Lower leg skin (tissue), 4 donors: ENCODE measurements around the gene PCDHGC4. TPM values are rescaled to one million over a fixed set of nuclear protein-coding genes. Genes with fewer than 3 reads are reported as not detected.

Experiments
- DNase-seq, 2 donors: peaks; one replicate each; pipeline ENCODE4 v3.0.0-alpha.2; 2019; ENCODE audit warnings: low spot score in 2 of 2
- H3K4me3 ChIP-seq: fragments of 200-600 bp; sonication (generic); 2 replicates; pipeline ENCODE4 v1.5.1; 2017; ENCODE audit warnings: mild to moderate bottlenecking, low read depth; ENCODE audit not compliant: poor library complexity, severe bottlenecking
- POLR2A ChIP-seq, 2 donors: fragments of 450-650 bp; IDR thresholded peaks; one replicate each; pipeline ENCODE4 v1.6.1; 2016 to 2017; ENCODE audit warnings: antibody characterized with exemption in 2 of 2, mild to moderate bottlenecking in 1 of 2, moderate library complexity in 1 of 2
- WGBS, 2 donors: methylation state at CpG; one replicate each; pipeline ENCODE4 v1.1.5; 2018; 5-methylcytosine and 5-hydroxymethylcytosine counted together
- intact Hi-C: fragments of 100-400 bp; cut with DNase I; formaldehyde crosslinking; loops from one replicate; pipeline ENCODE4 v1.15.0; 2023; ENCODE audit warnings: low total_unique reads
- total RNA-seq, 4 donors: library from RNA; depleted of rRNA; stranded (reverse); fragments of >200 nt; gene quantifications; one replicate each; pipeline ENCODE4 v1.1.0, GENCODE V29; 2016
- TF ChIP-seq, protein P1 (sequence below), 3 donors: fragments of 450-650 bp; IDR thresholded peaks; one replicate each; pipeline ENCODE4 v1.5.1; 2016; ENCODE audit warnings: antibody characterized with exemption in 3 of 3, mild to moderate bottlenecking in 3 of 3, moderate library complexity in 2 of 3

The PCDHGC4 gene
- total RNA-seq, 4 donors from 2014 or later = 1.2 to 34.5 (median 2.2) TPM

DNA sequence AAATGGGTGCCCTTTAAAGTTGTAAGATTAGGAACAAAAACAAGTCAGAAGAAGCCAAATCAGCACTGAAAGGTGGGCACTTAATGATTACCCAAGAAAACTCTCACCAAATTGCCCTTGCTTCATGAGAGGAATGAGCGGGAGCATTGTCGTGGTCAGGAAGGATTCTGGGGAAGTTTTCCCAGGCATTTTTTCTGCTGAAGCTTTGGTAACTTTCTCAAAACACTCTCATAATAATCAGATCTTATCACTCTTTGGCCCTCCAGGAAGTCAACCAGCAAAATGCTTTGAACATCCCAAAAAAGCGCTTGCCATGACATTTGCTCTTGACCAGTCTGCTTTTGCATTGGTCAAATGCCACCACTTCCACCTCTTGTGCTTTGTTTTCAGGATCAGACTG, 19.5 kb upstream of the PCDHGC4 start:
- TF ChIP-seq, protein P1, sequence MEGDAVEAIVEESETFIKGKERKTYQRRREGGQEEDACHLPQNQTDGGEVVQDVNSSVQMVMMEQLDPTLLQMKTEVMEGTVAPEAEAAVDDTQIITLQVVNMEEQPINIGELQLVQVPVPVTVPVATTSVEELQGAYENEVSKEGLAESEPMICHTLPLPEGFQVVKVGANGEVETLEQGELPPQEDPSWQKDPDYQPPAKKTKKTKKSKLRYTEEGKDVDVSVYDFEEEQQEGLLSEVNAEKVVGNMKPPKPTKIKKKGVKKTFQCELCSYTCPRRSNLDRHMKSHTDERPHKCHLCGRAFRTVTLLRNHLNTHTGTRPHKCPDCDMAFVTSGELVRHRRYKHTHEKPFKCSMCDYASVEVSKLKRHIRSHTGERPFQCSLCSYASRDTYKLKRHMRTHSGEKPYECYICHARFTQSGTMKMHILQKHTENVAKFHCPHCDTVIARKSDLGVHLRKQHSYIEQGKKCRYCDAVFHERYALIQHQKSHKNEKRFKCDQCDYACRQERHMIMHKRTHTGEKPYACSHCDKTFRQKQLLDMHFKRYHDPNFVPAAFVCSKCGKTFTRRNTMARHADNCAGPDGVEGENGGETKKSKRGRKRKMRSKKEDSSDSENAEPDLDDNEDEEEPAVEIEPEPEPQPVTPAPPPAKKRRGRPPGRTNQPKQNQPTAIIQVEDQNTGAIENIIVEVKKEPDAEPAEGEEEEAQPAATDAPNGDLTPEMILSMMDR (IDR thresholded peaks at IDR 0.05) = no peak
- TF ChIP-seq POLR2A (IDR thresholded peaks at IDR 0.05) = no peak
- WGBS, 2 donors = 97% methylated on average over 3 of the region's 3 CpGs
- intact Hi-C loops = no loop called here
- H3K4me3 ChIP-seq = no peak overlapping the region
- no peak for DNase-seq

DNA sequence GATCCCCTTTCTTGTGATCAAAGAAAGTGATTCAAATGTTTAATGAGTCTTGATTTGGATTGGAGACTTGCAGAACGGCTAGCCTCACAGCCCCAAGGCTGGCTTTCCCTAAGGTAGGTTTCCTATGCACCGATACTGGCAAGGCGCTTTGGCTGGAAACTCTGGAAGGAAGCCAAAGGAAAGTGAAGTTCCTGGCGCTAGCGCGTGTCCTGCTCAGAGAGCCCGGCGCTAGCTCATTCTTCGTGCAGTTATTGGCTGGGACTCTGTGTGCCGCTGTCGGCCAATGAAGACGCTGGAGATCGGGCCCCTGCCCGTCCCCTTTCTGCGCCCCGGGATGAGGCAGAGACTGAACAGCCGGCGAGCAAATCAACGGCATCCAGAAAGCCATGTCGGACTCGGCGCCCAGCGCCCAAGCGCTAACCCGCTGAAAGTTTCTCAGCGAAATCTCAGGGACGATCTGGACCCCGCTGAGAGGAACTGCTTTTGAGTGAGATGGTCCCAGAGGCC, 9.2 kb upstream of the PCDHGC4 start, which contains the start of gene PCDHGC3:
Gene PCDHGC3, plus strand, starts transcription at position 342 of the 507 bp plus-strand sequence. Its CDS starts 151 bp downstream, at position 493.
- H3K4me3 ChIP-seq = peak within 1 kb of the TSS; percentile 66
- peak; percentile 92 to 97 for DNase-seq
- WGBS, 2 donors = 0% methylated on average over 28 of the region's 28 CpGs
- intact Hi-C loops = loop anchor here (5.0 kb wide), 1 partner anchor 47 kb away; no protein-coding TSS in a partner anchor
- TF ChIP-seq, protein P1 (IDR thresholded peaks at IDR 0.05) = no peak
- TF ChIP-seq POLR2A (IDR thresholded peaks at IDR 0.05) = no peak

DNA sequence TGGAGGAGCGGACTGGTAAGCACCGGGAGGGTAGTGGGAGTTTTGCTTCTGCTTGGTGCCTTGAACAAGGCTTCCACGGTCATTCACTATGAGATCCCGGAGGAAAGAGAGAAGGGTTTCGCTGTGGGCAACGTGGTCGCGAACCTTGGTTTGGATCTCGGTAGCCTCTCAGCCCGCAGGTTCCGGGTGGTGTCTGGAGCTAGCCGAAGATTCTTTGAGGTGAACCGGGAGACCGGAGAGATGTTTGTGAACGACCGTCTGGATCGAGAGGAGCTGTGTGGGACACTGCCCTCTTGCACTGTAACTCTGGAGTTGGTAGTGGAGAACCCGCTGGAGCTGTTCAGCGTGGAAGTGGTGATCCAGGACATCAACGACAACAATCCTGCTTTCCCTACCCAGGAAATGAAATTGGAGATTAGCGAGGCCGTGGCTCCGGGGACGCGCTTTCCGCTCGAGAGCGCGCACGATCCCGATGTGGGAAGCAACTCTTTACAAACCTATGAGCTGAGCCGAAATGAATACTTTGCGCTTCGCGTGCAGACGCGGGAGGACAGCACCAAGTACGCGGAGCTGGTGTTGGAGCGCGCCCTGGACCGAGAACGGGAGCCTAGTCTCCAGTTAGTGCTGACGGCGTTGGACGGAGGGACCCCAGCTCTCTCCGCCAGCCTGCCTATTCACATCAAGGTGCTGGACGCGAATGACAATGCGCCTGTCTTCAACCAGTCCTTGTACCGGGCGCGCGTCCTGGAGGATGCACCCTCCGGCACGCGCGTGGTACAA, 8.5 kb upstream of the PCDHGC4 start:
- DNase-seq = peak; percentile 70 to 93
- intact Hi-C loops = loop anchor here (5.0 kb wide), 1 partner anchor 46 kb away; no protein-coding TSS in a partner anchor
- WGBS, 2 donors = 1 to 2% methylated on average over 38 to 54 of the region's 58 CpGs

DNA sequence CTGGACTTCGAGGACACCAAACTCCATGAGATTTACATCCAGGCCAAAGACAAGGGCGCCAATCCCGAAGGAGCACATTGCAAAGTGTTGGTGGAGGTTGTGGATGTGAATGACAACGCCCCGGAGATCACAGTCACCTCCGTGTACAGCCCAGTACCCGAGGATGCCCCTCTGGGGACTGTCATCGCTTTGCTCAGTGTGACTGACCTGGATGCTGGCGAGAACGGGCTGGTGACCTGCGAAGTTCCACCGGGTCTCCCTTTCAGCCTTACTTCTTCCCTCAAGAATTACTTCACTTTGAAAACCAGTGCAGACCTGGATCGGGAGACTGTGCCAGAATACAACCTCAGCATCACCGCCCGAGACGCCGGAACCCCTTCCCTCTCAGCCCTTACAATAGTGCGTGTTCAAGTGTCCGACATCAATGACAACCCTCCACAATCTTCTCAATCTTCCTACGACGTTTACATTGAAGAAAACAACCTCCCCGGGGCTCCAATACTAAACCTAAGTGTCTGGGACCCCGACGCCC, 7.7 kb upstream of the PCDHGC4 start:
- DNase-seq = no peak
- H3K4me3 ChIP-seq = peak overlapping the region; percentile 66
- no peak for TF ChIP-seq POLR2A (IDR thresholded peaks at IDR 0.05)
- TF ChIP-seq, protein P1 (IDR thresholded peaks at IDR 0.05) = no peak
- intact Hi-C loops = loop anchor here (5.0 kb wide), 1 partner anchor 45 kb away; no protein-coding TSS in a partner anchor
- 25 to 28% methylated on average over 23 to 24 of the region's 24 CpGs for WGBS, 2 donors

More for the DNA sequence above, 8.5 kb upstream of the PCDHGC4 start:
- no peak for TF ChIP-seq POLR2A (IDR thresholded peaks at IDR 0.05)
- TF ChIP-seq, protein P1 (IDR thresholded peaks at IDR 0.05) = no peak
- peak overlapping the region; percentile 66 for H3K4me3 ChIP-seq

DNA sequence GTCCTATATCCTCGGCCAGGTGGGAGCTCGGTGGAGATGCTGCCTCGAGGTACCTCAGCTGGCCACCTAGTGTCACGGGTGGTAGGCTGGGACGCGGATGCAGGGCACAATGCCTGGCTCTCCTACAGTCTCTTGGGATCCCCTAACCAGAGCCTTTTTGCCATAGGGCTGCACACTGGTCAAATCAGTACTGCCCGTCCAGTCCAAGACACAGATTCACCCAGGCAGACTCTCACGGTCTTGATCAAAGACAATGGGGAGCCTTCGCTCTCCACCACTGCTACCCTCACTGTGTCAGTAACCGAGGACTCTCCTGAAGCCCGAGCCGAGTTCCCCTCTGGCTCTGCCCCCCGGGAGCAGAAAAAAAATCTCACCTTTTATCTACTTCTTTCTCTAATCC, 7.0 kb upstream of the PCDHGC4 start:
- no peak for DNase-seq
- H3K4me3 ChIP-seq = no peak overlapping the region
- WGBS, 2 donors = 12 to 48% methylated on average over 12 to 13 of the region's 13 CpGs
- intact Hi-C loops = loop anchor here (5.0 kb wide), 1 partner anchor 44 kb away; no protein-coding TSS in a partner anchor
- TF ChIP-seq POLR2A (IDR thresholded peaks at IDR 0.05) = no peak
- TF ChIP-seq, protein P1 (IDR thresholded peaks at IDR 0.05) = no peak
